ENCODE measurements around the gene TMEM132D. TPM values are rescaled to one million over a fixed set of nuclear protein-coding genes. Genes with fewer than 3 reads are reported as not detected.

Gene TMEM132D
- total and polyA plus RNA-seq, 2 experiments from 2014 or later = 2.0 to 2.4 TPM

GRCh38 chr12:129520739-129521138 is 383.1 kb downstream of the TMEM132D start:
- Histone ChIP-seq H3K36me3 (replicated peaks; ENCODE audit: insufficient read depth, low read depth) (no peaks in the 10 kb centered on the region), H3K4me2 (no peak overlapping the region), H3K79me2 (no peaks in the 10 kb centered on the region), H3K9me2 (replicated peaks; ENCODE audit: insufficient read depth) (no peaks in the 10 kb centered on the region), H2AFZ (no peak overlapping the region), H3K27ac (no peak overlapping the region), H3K4me1 (ENCODE audit: insufficient read depth) (no peaks in the 10 kb centered on the region), H3K27me3 (no peaks in the 10 kb centered on the region), H3K4me3 (no peak overlapping the region), H3K9me3 (ENCODE audit: low read depth) (no peaks in the 10 kb centered on the region), H4K20me1 (ENCODE audit: insufficient read depth, poor library complexity, severe bottlenecking) (no peaks in the 10 kb centered on the region)
- WGBS (ENCODE audit: low lambda C conversion rate, missing lambda C conversion rate) = 67% methylated on average over 1 of the region's 1 CpG
- TF ChIP-seq EZH2 (IDR thresholded peaks at IDR 0.05; ENCODE audit: borderline replicate concordance) (no peak), EZH2phosphoT487 (IDR thresholded peaks at IDR 0.05; ENCODE audit: low read depth, severe bottlenecking, unreplicated experiment) (no peak)
- no peak for DNase-seq (ENCODE audit: low spot score)

- H3K4me2 ChIP-seq = no peak overlapping the region
- TF ChIP-seq CTCF (IDR thresholded peaks at IDR 0.05; ENCODE audit: poor library complexity) (no peak), EZH2phosphoT487 (IDR thresholded peaks at IDR 0.05; ENCODE audit: low read depth, severe bottlenecking, unreplicated experiment) (no peak), EZH2 (IDR thresholded peaks at IDR 0.05; ENCODE audit: borderline replicate concordance) (no peak)
- no peaks in the 10 kb centered on the region for H3K27me3 ChIP-seq
- H3K9me2 ChIP-seq (replicated peaks; ENCODE audit: insufficient read depth) = no peaks in the 10 kb centered on the region
- no peaks in the 10 kb centered on the region for H3K36me3 ChIP-seq (replicated peaks; ENCODE audit: insufficient read depth, low read depth)
- H3K9me3 ChIP-seq (ENCODE audit: low read depth) = no peaks in the 10 kb centered on the region
- H3K79me2 ChIP-seq = no peaks in the 10 kb centered on the region
- H4K20me1 ChIP-seq (ENCODE audit: insufficient read depth, poor library complexity, severe bottlenecking) = no peaks in the 10 kb centered on the region
- WGBS (ENCODE audit: low lambda C conversion rate, missing lambda C conversion rate) = 88% methylated on average over 1 of the region's 1 CpG
- no peak overlapping the region for H2AFZ ChIP-seq
- DNase-seq (ENCODE audit: low spot score) = no peak
- no peak overlapping the region for H3K27ac ChIP-seq
- H3K4me1 ChIP-seq (ENCODE audit: insufficient read depth) = no peaks in the 10 kb centered on the region
- H3K4me3 ChIP-seq = no peak overlapping the region
Observed at GRCh38 chr12:129503802-129504201, 400.0 kb downstream of the TMEM132D start.

- no peaks in the 10 kb centered on the region for H3K79me2 ChIP-seq
- no peak for DNase-seq (ENCODE audit: low spot score)
- H3K36me3 ChIP-seq (replicated peaks; ENCODE audit: insufficient read depth, low read depth) = no peaks in the 10 kb centered on the region
- TF ChIP-seq EZH2phosphoT487 (IDR thresholded peaks at IDR 0.05; ENCODE audit: low read depth, severe bottlenecking, unreplicated experiment) (no peak), EZH2 (IDR thresholded peaks at IDR 0.05; ENCODE audit: borderline replicate concordance) (no peak), CTCF (IDR thresholded peaks at IDR 0.05; ENCODE audit: poor library complexity) (no peak)
- H3K4me3 ChIP-seq = no peak overlapping the region
- H3K4me1 ChIP-seq (ENCODE audit: insufficient read depth) = no peaks in the 10 kb centered on the region
- H3K9me2 ChIP-seq (replicated peaks; ENCODE audit: insufficient read depth) = no peaks in the 10 kb centered on the region
- no peaks in the 10 kb centered on the region for H3K9me3 ChIP-seq (ENCODE audit: low read depth)
- H3K27ac ChIP-seq = no peak overlapping the region
- WGBS (ENCODE audit: low lambda C conversion rate, missing lambda C conversion rate) = 73% methylated on average over 6 of the region's 6 CpGs
- no peak overlapping the region for H2AFZ ChIP-seq
- no peaks in the 10 kb centered on the region for H4K20me1 ChIP-seq (ENCODE audit: insufficient read depth, poor library complexity, severe bottlenecking)
- H3K27me3 ChIP-seq = no peaks in the 10 kb centered on the region
- H3K4me2 ChIP-seq = no peak overlapping the region
Observed at GRCh38 chr12:129496226-129496625, 407.6 kb downstream of the TMEM132D start.

GRCh38 chr12:129494766-129495165 is 409.1 kb downstream of the TMEM132D start:
- Histone ChIP-seq H3K4me3 (no peak overlapping the region), H3K4me1 (ENCODE audit: insufficient read depth) (no peaks in the 10 kb centered on the region), H2AFZ (no peak overlapping the region), H3K36me3 (replicated peaks; ENCODE audit: insufficient read depth, low read depth) (no peaks in the 10 kb centered on the region), H3K9me3 (ENCODE audit: low read depth) (no peaks in the 10 kb centered on the region), H3K9me2 (replicated peaks; ENCODE audit: insufficient read depth) (no peaks in the 10 kb centered on the region), H3K79me2 (no peaks in the 10 kb centered on the region), H3K27me3 (no peaks in the 10 kb centered on the region), H4K20me1 (ENCODE audit: insufficient read depth, poor library complexity, severe bottlenecking) (no peaks in the 10 kb centered on the region), H3K4me2 (no peak overlapping the region), H3K27ac (no peak overlapping the region)
- no peak for TF ChIP-seq CTCF (IDR thresholded peaks at IDR 0.05; ENCODE audit: poor library complexity)
- TF ChIP-seq EZH2 (IDR thresholded peaks at IDR 0.05; ENCODE audit: borderline replicate concordance) = no peak
- TF ChIP-seq EZH2phosphoT487 (IDR thresholded peaks at IDR 0.05; ENCODE audit: low read depth, severe bottlenecking, unreplicated experiment) = no peak
- DNase-seq (ENCODE audit: low spot score) = no peak
- WGBS (ENCODE audit: low lambda C conversion rate, missing lambda C conversion rate) = 88% methylated on average over 2 of the region's 2 CpGs
